Stomach smooth muscle (tissue), 2 donors: ENCODE results near the gene ZNF613.
A peak's percentile ranks its signal among the peaks of the same experiment; 100 is the strongest.
"Not testable (repeated sequence)": the region's sequence is repeated elsewhere in the genome, so short reads cannot be mapped to it uniquely, and the experiment has no call there.

Experiments
- H3K27ac ChIP-seq: one replicate; pipeline ENCODE4 v1.7.0; 2013; ENCODE audit warnings: mild to moderate bottlenecking, low read length, inconsistent platforms
- H3K27me3 ChIP-seq, 2 donors: one replicate each; pipeline ENCODE4 v1.7.0; 2013; ENCODE audit warnings: low read length in 2 of 2; ENCODE audit not compliant: insufficient read depth in 2 of 2, control insufficient read depth in 1 of 2
- H3K36me3 ChIP-seq, 2 donors: one replicate each; pipeline ENCODE4 v1.7.0; 2013; ENCODE audit warnings: low read length in 2 of 2; ENCODE audit not compliant: control insufficient read depth in 2 of 2, insufficient read depth in 2 of 2
- H3K4me1 ChIP-seq: one replicate; pipeline ENCODE4 v1.7.0; 2013; ENCODE audit warnings: low read length; ENCODE audit not compliant: control insufficient read depth, insufficient read depth
- H3K4me3 ChIP-seq, 2 donors: one replicate each; pipeline ENCODE4 v1.7.0; 2013; ENCODE audit warnings: low read length in 2 of 2
- H3K9ac ChIP-seq, 2 donors: one replicate each; pipeline ENCODE4 v1.7.0; 2013; ENCODE audit warnings: low read length in 2 of 2, mild to moderate bottlenecking in 1 of 2
- H3K9me3 ChIP-seq, 2 donors: one replicate each; pipeline ENCODE4 v1.7.0; 2013; ENCODE audit warnings: low read length in 2 of 2; ENCODE audit not compliant: control insufficient read depth in 2 of 2
- donor health status: healthy.
- donor health status: Pancreatic carcinoma.

The ZNF613 gene

DNA sequence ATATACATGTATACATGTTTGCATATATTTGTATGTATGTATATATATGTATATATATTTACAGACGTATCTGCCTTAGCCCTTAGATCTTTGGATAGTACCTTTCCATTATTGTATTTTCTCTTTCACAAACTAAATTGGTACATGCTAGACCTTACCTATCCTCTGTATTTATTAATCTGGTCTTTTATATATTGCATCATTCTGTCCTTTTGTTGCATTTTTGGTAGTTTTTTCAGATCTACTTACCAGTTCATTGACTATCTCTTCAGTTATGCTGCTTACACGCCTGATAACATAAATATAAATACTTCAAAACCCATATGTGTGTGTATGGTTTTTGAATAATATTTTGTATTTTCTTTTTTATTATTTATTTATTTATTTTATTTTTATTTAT lies 11.7 kb downstream of the ZNF613 start:
- H3K27ac ChIP-seq: no peak overlapping the region
- no peaks in the 10 kb centered on the region for H3K4me1 ChIP-seq
- H3K36me3 ChIP-seq: peaks cover 62 to 68% of the 10 kb centered on the region in 2 donors
- H3K9me3 ChIP-seq: peaks cover 31 to 47% of the 10 kb centered on the region in 2 donors
- H3K9ac ChIP-seq: no peak overlapping the region
- no peaks in the 10 kb centered on the region for H3K27me3 ChIP-seq
- H3K4me3 ChIP-seq: no peak overlapping the region

DNA sequence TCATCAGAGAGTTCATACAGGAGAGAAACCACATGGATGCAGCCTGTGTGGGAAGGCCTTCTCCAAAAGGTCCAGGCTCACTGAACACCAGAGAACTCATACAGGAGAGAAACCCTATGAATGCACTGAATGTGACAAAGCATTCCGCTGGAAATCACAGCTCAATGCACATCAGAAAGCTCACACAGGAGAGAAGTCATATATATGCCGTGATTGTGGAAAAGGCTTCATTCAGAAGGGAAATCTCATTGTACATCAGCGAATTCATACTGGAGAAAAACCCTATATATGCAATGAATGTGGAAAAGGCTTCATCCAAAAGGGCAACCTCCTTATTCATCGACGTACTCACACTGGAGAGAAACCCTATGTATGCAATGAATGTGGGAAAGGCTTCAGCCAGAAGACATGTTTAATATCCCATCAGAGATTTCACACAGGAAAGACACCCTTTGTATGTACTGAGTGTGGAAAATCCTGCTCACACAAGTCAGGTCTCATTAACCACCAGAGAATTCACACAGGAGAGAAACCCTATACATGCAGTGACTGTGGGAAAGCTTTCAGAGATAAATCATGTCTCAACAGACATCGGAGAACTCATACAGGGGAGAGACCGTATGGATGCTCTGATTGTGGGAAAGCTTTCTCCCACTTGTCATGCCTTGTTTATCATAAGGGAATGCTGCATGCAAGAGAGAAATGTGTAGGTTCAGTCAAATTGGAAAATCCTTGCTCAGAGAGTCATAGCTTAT lies 17.7 kb downstream of the ZNF613 start:
- Histone ChIP-seq H3K4me3 (peak overlapping the region in 1 of 2 donors; percentile 41), H3K9me3 (peaks cover 56 to 75% of the 10 kb centered on the region in 2 donors), H3K36me3 (peaks cover 52 to 56% of the 10 kb centered on the region in 2 donors), H3K27ac (no peak overlapping the region), H3K9ac (no peak overlapping the region), H3K4me1 (no peaks in the 10 kb centered on the region), H3K27me3 (no peaks in the 10 kb centered on the region)

DNA sequence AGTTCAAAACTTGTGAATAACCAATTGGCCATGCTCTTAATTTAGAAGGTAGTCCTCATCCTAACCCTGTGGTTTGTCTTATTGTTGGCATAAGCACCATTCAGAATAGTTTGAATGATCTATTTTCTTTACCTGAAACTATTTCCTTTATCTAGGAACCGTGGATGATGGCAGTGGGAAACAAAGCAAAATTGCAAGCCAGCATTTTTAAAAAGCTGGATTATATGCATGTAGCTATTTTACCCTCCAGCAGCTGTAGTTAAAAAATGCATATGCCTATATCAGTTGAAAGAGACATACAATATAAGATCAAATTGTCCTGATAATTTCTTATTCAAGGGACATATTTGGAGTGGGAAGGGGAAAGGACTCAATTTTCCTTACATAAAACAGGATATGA lies 19.3 kb downstream of the ZNF613 start:
- H3K4me1 ChIP-seq: no peaks in the 10 kb centered on the region
- no peak overlapping the region for H3K27ac ChIP-seq
- no peak overlapping the region for H3K9ac ChIP-seq
- no peaks in the 10 kb centered on the region for H3K27me3 ChIP-seq
- peaks cover 39 to 41% of the 10 kb centered on the region in 2 donors for H3K36me3 ChIP-seq
- no peak overlapping the region for H3K4me3 ChIP-seq
- H3K9me3 ChIP-seq: peaks cover 48 to 73% of the 10 kb centered on the region in 2 donors

DNA sequence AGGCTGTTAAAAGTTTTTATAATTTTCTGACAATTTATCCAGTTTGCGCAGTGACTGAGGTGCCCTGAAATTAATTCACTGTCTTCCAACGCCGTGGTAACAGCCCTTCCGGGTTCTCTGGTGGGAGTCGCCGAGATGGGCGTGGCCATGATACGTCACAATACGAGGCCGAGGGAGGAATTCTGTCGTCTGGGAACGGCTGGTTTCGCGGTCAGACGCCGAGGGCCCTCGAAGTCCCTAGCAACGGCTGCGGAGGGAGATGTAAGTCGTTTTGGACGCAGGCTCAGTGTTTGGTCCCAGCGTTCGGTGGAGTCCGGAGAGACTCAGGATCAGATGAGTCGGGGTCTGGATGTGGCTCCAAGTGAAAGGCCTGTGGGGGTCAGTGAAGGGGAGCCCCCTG lies 21.7 kb downstream of the ZNF613 start:
- no peaks in the 10 kb centered on the region for H3K4me1 ChIP-seq
- peak overlapping the region in 1 of 2 donors; percentile 44 for H3K4me3 ChIP-seq
- peaks cover 16 to 17% of the 10 kb centered on the region in 2 donors for H3K36me3 ChIP-seq
- no peaks in the 10 kb centered on the region for H3K27me3 ChIP-seq
- no peak overlapping the region for H3K27ac ChIP-seq
- peaks cover 31 to 53% of the 10 kb centered on the region in 2 donors for H3K9me3 ChIP-seq
- H3K9ac ChIP-seq: no peak overlapping the region

DNA sequence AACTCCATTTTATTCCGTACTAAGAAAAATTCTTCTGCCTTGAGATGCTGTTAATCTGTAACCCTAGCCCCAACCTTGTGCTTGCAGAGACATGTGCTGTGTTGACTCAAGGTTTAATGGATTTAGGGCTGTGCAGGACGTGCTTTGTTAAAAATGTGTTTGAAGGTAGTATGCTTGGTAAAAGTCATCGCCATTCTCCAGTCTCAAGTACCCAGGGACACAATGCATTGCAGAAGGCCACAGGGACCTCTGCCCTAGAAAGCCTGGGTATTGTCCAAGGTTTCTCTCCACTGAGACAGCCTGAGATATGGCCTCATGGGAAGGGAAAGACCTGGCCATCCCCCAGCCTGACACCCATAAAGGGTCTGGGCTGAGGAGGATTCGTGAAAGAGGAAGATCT lies 30.6 kb downstream of the ZNF613 start:
- H3K4me1 ChIP-seq, H3K9ac ChIP-seq, H3K27me3 ChIP-seq, H3K27ac ChIP-seq, H3K36me3 ChIP-seq, H3K4me3 ChIP-seq: not testable (repeated sequence)
- peaks cover 7 to 13% of the 10 kb centered on the region in 2 donors for H3K9me3 ChIP-seq

DNA sequence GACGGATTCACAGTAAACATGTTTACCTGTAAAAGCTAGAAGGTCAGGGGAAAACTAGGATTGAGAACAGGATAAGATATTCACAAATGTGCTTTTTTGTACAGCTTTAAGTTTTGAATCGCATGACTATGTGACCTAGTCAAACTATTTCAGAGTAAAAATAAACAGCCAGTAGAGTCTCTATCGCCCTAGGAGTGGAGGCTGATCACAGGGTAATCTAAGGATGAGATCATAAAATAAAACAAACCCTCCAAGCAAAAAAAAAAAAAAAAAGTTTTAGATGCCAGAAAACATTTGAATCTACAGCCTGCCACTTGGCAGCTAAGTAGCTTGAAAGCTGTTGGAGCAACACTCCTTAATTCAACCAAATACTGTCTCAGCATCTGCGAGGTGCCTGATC lies 32.5 kb downstream of the ZNF613 start:
- no peaks in the 10 kb centered on the region for H3K4me1 ChIP-seq
- H3K4me3 ChIP-seq: no peak overlapping the region
- H3K27me3 ChIP-seq: no peaks in the 10 kb centered on the region
- no peak overlapping the region for H3K27ac ChIP-seq
- H3K36me3 ChIP-seq: peaks cover 15 to 18% of the 10 kb centered on the region in 2 donors
- H3K9me3 ChIP-seq: peaks cover 18 to 23% of the 10 kb centered on the region in 2 donors
- H3K9ac ChIP-seq: no peak overlapping the region

DNA sequence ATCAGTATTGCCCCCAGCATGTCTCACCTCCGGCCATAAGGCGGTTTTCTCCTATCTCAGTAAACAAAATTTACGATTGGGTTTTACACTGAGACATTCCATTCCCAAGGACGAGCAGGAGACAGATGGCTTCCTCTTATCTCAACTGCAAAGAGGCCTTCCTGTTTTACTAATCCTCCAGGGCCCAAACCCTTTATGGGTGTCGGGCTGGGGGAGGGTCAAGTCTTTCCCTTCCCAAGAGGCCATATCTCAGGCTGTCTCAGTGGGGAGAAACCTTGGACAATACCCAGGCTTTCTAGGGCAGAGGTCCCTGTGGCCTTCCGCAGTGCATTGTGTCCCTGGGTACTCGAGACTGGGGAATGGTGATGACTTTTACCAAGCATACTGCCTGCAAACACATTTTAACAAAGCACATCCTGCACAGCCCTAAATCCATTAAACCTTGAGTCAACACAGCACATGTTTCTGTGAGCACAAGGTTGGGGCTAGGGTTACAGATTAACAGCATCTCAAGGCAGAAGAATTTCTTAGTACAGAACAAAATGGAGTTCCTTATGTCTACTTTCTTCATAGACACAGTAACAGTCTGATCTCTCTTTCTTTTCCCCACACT lies 33.5 kb downstream of the ZNF613 start:
- H3K4me3 ChIP-seq, H3K27ac ChIP-seq, H3K4me1 ChIP-seq, H3K9ac ChIP-seq, H3K27me3 ChIP-seq: not testable (repeated sequence)
- Histone ChIP-seq H3K9me3 (peaks cover 28 to 32% of the 10 kb centered on the region in 2 donors), H3K36me3 (peaks cover 24 to 27% of the 10 kb centered on the region in 2 donors)

DNA sequence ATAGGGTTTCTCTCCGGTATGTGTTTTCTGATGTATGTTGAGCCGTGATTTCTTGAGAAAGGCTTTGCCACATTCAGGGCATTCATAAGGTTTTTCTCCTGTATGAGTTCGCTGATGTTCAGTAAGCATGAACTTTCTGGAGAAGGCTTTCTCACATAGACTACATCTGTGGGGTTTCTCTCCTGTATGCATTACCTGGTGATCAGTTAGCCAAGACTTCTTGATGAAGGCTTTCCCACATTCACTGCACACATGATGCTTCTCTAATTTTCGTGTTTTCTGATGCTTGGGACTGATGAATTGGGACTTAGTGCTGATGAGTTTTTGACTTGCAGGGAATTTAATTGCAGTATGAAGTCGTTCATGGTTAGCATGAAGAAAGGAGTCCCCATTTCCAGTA lies 38.3 kb downstream of the ZNF613 start:
- Histone ChIP-seq H3K9me3 (peaks cover 47 to 64% of the 10 kb centered on the region in 2 donors), H3K36me3 (peaks cover 59 to 60% of the 10 kb centered on the region in 2 donors), H3K4me1 (no peaks in the 10 kb centered on the region), H3K27me3 (no peaks in the 10 kb centered on the region), H3K9ac (no peak overlapping the region), H3K27ac (no peak overlapping the region), H3K4me3 (peak overlapping the region in 1 of 2 donors; percentile 6)

DNA sequence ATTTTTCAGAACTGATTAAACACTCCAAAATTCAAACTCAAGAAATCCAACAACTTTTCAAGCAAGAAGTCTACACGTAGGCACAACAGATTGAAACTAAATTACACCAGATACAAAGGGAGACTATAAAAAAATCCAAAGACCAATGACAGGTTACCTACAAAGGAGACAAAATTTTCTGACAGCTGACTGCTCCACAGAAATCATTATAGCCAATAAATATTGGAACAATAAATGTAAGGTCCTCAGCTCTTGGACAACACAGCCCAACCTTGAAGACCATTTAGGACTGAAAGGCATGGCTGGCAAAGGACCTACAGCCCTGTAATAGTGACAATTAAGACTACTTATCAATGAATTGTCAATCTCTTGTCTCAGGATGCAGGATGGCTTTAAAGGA lies 43.4 kb downstream of the ZNF613 start:
- peaks cover 45 to 58% of the 10 kb centered on the region in 2 donors for H3K9me3 ChIP-seq
- no peaks in the 10 kb centered on the region for H3K4me1 ChIP-seq
- H3K9ac ChIP-seq: no peak overlapping the region
- H3K27me3 ChIP-seq: no peaks in the 10 kb centered on the region
- peaks cover 63 to 76% of the 10 kb centered on the region in 2 donors for H3K36me3 ChIP-seq
- peak overlapping the region in 1 of 2 donors; percentile 27 for H3K4me3 ChIP-seq
- no peak overlapping the region for H3K27ac ChIP-seq

DNA sequence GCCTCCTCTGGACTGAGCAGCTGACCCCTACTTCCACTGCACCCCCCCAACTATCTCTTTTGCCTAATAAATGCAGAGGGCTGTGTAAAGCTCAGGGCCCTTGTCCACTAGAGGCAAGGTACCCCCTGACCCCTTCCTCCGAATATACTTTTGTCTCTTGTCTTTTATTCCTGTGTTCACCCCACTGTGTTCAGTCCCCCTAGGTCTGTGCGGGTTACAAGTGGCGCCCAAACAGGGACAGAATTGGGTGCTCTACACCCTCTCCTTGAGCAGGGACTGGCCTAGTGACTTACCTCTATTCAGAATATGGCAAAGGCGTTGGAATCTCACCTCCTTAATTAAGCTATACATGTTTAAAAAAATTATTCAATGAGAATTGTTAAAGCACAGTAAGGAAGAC lies 44.4 kb downstream of the ZNF613 start:
- H3K9ac ChIP-seq: no peak overlapping the region
- no peaks in the 10 kb centered on the region for H3K4me1 ChIP-seq
- no peak overlapping the region for H3K27ac ChIP-seq
- H3K4me3 ChIP-seq: peak overlapping the region in 1 of 2 donors; percentile 37
- H3K9me3 ChIP-seq: peaks cover 42 to 57% of the 10 kb centered on the region in 2 donors
- no peaks in the 10 kb centered on the region for H3K27me3 ChIP-seq
- peaks cover 55 to 67% of the 10 kb centered on the region in 2 donors for H3K36me3 ChIP-seq

DNA sequence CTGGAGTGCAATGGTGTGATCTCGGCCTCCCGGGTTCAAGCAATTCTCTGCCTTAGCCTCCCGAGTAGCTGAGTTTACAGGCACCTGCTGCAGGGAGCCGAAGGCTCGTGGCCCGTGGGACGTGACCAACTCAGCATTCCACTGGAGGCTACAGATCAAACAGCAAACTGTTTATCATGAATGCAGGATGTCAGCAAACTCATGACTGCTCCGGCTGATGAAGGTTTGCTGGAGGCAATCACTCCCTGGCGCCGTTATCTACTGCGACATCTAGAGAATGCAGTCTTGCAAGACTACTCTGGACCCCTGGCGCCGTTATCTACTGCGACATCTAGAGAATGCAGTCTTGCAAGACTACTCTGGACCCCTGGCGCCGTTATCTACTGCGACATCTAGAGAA lies 48.5 kb downstream of the ZNF613 start:
- not testable (repeated sequence) for H3K9ac ChIP-seq, H3K27me3 ChIP-seq, H3K4me3 ChIP-seq, H3K27ac ChIP-seq, H3K4me1 ChIP-seq
- H3K36me3 ChIP-seq: peaks cover 29 to 41% of the 10 kb centered on the region in 2 donors
- H3K9me3 ChIP-seq: peaks cover 36 to 38% of the 10 kb centered on the region in 2 donors
